Stimulated activated CD4-positive, alpha-beta T cell treated with anti-CD3 and anti-CD28 coated beads, Interleukin-1b, Interleukin-23, amount 100 ng/mL, for 4 hours (primary cell): ENCODE measurements around the gene RNF213.
"Not testable (repeated sequence)": the region's sequence is repeated elsewhere in the genome, so short reads cannot be mapped to it uniquely, and the experiment has no call there.

Source experiments
- DNase-seq, 2 donors: peaks; one replicate each; pipeline ENCODE4 v3.0.0-alpha.2; 2020; ENCODE audit warnings: low read depth in 2 of 2

The RNF213 gene

GRCh38 chr17:80291691-80292487 lies 31.2 kb downstream of the RNF213 start:
- no peak for DNase-seq

GRCh38 chr17:80292521-80292971 lies 31.9 kb downstream of the RNF213 start:
- no peak for DNase-seq

GRCh38 chr17:80294210-80294609 lies 33.6 kb downstream of the RNF213 start:
- DNase-seq, result no peak

GRCh38 chr17:80294653-80295052 lies 34.0 kb downstream of the RNF213 start:
- no peak for DNase-seq

GRCh38 chr17:80295146-80295545 lies 34.5 kb downstream of the RNF213 start:
- DNase-seq, result no peak

- no peak for DNase-seq
These were observed 34.9 kb downstream of the RNF213 start for GRCh38 chr17:80295559-80295958.

- DNase-seq, result no peak
These were observed 35.6 kb downstream of the RNF213 start for GRCh38 chr17:80296221-80296620.

- no peak for DNase-seq
These were observed 37.4 kb downstream of the RNF213 start for GRCh38 chr17:80297996-80298560.

- not testable (repeated sequence) for DNase-seq
These were observed 38.9 kb downstream of the RNF213 start for GRCh38 chr17:80299350-80300100.

GRCh38 chr17:80300756-80301155 lies 40.1 kb downstream of the RNF213 start:
- not testable (repeated sequence) for DNase-seq

- no peak for DNase-seq
These were observed 43.2 kb downstream of the RNF213 start for GRCh38 chr17:80303824-80304223.

- DNase-seq, result no peak
These were observed 47.5 kb downstream of the RNF213 start for GRCh38 chr17:80307994-80308691.

GRCh38 chr17:80308692-80309517 lies 48.3 kb downstream of the RNF213 start:
- DNase-seq, result no peak

GRCh38 chr17:80311216-80311827 lies 50.7 kb downstream of the RNF213 start:
- DNase-seq, result no peak

GRCh38 chr17:80312621-80313135 lies 52.0 kb downstream of the RNF213 start:
- DNase-seq, result no peak

GRCh38 chr17:80313160-80313829 lies 52.6 kb downstream of the RNF213 start:
- no peak for DNase-seq

- not testable (repeated sequence) for DNase-seq
These were observed 53.3 kb downstream of the RNF213 start for GRCh38 chr17:80313946-80314345.

- DNase-seq, result no peak
These were observed 55.0 kb downstream of the RNF213 start for GRCh38 chr17:80315517-80316182.

- DNase-seq, result no peak
These were observed 55.8 kb downstream of the RNF213 start for GRCh38 chr17:80316431-80316830.
